HG02678 (cell line): ENCODE data around the gene ADGRL3.

Source experiments
- ATAC-seq: cut with Tn5 transposase; IDR thresholded peaks from one replicate; pipeline ENCODE4 v1.9.1; 2021; ENCODE audit warnings: mild to moderate bottlenecking, moderate library complexity; ENCODE audit not compliant: unreplicated experiment

ADGRL3 gene

GRCh38 chr4:61407642-61408618 lies 207.8 kb downstream of the ADGRL3 start:
- ATAC-seq = no peak

DNA sequence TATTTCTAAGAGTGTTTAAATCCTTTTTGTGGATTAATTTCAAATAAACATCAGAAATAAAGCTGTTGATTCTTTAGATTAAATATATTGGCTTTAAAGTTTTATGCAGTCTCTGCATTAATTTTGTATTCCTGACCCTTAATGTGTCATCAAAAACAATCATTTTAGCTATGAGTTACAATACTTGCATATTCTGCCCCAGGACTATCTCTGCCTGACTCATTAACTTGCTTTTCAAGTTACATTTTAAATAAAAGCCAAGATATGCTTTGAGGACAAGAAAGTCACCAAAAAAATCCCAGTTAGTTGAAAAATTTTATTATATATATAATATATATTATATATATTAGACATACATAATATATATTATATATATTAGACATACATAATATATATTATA lies 208.7 kb downstream of the ADGRL3 start:
- ATAC-seq = no peak

DNA sequence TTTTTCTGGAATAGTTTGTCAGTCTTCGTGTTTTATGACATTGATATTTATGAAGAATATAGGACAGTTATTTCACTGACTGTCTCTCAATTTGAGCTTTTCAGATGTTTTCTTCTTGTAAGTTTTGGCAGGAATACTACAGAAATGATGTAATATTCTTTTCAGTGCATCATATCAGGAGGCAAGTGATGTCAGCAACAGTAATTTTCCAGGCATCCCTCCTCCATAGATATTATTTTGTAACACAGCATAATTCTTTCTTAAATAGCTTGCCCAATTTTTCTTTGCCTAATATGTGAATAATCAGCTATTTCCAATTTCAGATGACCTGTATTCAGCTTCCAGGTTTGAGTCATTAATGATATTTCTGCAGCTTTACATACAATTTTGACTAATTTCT lies 211.1 kb downstream of the ADGRL3 start:
- ATAC-seq = no peak

DNA sequence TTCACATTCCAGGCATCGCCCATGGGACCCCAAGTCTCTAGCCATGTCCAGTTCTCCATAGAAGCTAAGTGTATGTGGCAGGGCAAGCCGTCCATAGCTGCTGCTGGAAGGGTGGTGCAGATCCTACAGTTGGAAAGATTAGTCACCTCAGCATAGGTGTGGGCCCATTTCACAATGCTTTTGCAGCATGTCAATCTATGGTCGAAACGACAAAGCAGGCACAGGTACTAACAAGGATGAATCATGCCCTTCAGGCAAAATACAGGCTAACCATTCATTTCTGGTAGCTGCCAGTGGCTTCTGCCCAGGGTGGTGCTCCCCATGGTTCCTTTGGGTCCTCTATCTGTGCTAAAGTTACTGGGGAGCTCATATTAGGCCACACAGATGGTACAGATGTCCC lies 225.2 kb downstream of the ADGRL3 start:
- no peak for ATAC-seq

DNA sequence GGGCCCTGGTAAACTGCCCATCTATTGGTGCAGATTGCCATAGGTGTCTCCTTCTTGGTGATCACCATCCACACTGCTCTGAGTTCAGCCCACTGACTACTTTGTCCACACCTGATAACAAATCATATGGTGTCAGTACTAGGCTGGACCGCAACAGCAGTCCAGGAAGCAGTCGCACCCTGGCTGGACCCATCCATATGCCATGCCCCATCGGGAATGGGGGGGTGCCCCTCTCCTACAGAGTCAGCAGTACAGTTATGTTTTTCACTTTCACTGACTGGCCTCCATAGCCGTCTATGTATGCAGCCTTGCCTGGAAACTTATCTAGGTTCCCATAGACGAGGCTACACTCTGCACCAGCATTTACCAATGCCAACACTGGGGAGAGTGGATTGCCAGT lies 226.1 kb downstream of the ADGRL3 start:
- no peak for ATAC-seq

DNA sequence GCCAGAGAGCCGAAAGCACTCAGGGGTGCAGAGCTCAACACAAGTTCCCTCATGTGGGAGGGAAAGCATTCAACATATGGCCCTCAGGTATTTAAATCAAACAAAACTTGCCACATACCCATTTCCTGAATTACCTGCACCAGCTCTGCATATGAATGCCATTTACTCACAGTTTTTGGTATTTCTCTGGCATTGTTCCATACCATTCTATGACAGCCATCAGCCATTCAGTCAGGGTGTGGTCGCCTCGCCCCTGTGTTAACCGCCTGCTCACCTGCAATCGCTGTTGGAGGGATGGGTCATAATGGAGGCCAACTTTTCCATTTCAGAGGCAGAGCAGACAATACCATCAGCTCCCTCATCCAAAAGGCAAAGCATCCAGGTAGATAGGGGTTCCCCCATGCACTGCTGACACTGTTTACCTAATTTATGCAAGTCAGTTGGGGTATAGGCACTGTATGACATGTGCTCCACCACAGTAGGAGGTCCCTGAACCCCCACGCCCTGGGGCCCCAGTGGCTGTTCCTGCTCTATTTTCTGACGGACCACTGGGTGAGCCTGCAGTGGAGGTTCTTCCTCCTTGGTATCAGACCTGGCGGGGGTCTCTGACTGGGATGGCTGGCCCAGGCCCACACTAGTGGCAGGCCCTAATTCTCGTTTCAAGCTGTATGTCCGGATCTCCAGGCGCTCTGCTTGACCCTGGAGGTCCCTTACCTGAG lies 227.1 kb downstream of the ADGRL3 start:
- ATAC-seq = no peak

DNA sequence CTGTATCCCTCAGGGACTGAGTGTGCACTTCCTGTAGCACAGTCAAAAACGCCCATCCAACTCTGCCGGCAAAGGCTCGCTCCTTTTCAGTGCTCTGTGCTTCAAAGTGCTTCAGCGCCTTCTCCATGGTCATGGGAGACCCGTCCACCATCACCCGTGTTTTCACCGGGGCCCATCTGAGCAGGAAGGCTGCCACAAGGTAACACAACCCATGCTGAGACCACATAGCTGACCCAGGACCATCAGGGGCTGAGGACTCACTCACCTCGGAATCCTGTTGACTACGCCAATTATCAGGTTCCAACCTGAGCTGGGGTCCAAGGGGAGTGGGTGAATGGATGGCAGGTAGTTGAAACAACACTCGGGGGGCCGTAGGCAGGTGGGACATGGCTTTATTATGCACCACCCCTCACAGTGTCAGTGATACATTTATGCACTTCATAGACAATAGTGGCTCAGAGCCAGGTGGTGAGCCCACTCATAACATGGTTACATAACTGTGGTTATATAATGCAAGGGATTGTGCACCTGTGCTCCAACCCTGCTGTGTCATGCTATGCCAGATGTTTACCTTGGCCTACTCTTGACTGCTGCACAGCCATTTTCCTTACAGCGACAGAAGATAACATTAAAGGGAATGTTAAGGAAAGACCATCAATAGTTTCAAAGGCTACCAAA lies 227.8 kb downstream of the ADGRL3 start:
- no peak for ATAC-seq

- ATAC-seq = no peak
Observed at GRCh38 chr4:61428950-61429349, 228.8 kb downstream of the ADGRL3 start.

GRCh38 chr4:61431131-61431530 lies 231.0 kb downstream of the ADGRL3 start:
- ATAC-seq = no peak

GRCh38 chr4:61437923-61438322 lies 237.8 kb downstream of the ADGRL3 start:
- ATAC-seq = no peak

- no peak for ATAC-seq
Observed at GRCh38 chr4:61440321-61440720, 240.2 kb downstream of the ADGRL3 start.

GRCh38 chr4:61442936-61443335 lies 242.8 kb downstream of the ADGRL3 start:
- no peak for ATAC-seq

DNA sequence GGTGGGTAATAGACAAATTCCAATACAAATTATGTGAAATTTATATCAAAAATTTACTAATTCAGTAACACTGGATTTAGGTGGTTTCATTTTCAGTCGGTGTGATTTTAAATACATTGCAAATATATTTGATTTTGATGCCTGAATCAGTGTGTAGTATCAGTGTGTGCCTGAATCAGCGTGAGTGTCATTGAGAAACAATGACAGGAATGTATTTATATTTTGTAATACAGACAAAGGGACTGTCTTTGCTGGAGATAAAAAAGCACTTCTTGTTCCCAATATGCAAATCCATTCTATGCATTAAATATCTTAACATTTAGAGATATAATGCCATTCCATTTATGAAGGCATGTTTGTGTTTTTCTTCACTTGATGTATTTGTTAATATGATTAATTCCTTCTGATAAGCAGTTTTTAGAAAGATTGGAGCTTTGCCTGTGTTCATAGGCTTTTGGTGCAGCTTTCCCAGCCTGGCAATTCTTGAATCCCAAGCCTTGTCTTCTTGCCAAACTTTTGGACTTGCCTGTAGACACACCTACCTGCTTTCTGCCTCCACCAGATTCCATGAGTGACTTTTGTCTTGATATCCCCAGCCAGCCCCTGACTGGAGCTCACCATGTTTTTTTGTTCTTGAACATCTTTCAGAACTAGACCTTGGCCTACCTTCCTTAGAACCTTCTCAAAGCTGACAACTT lies 243.8 kb downstream of the ADGRL3 start:
- no peak for ATAC-seq

DNA sequence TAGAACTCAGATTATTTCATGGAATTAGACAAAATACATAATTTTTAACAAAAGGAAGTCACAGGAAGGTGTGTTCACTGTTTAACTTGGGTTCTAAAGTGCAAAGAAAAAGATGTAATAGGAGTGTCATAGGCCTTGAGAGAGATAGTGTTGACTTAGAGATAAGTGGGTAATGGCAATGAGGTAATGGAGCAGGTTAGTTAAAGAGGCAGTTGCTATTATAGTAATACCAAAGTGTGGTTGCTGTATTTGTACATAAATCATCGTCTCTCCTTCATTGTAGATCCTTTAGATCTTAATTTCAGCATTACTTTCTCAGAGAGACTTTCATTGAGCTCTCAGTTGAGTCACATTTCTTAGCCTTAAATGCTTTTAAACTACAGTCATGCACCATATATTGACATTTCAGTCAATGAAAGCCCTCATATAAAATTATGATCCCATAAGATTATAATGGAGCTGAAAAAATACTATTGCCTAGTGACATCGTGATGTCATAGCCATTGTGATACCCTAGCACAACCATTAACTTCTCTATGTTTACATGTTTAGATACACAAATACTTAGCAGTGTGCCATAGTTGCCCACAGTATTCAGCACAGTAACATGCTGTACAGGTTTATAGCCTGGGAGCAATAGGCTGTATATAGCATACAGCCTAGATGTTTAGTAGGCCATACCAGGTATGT lies 245.4 kb downstream of the ADGRL3 start:
- ATAC-seq = no peak

DNA sequence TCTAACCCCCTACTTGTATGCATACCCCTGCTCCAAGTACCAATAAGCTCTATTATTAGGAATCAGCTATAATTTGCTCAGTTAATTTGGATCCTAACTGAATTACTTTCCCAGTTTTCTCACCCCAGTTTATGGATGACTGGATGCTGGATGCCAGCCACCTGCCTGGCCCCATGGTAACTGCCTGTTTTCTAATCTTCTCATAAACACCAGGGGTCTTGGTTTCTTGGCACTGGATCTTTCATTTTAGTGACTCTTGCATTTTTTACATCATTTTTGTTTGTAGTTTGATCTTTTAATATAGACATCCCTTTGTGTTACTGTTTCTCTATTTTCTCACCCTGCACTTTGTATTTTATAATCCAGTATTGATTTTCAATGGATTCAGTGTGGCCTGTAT lies 246.8 kb downstream of the ADGRL3 start:
- ATAC-seq = no peak

DNA sequence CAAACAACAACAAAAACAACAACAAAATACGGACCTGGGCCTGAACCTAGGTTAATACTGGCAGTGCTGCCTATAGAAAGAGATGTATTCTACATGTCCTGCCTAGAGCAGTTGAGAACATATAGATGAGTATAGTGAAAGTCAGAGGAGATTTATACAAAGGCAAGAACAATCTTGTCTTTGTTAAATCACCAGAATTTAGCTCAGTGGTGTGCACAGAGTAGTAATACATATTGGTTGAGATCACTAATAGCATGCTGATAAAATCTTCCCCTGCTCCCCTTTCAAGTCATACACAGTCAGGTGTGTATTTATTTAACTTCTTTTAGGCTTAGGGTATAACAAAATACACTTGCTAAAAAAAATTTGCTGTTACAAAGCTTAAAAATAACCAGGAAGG lies 247.8 kb downstream of the ADGRL3 start:
- no peak for ATAC-seq

DNA sequence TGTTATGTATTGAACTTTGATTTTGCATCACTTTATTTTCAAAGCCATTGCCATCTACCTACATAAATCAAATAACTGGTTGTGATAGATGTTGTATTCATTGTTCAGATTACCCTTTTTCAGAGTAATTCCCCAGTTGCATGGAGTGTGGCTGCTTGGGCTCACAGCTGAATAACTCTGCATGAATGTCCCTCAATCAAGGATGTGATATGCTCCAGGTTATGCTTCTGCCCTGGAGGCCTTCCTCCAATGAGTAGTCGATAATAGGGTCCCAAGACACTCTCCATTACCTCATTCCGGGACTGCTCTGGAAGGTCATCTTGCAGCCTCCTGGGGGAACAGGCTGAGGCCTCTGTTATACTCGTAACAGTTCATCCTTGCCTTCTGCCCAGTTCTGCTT lies 251.8 kb downstream of the ADGRL3 start:
- ATAC-seq = no peak

DNA sequence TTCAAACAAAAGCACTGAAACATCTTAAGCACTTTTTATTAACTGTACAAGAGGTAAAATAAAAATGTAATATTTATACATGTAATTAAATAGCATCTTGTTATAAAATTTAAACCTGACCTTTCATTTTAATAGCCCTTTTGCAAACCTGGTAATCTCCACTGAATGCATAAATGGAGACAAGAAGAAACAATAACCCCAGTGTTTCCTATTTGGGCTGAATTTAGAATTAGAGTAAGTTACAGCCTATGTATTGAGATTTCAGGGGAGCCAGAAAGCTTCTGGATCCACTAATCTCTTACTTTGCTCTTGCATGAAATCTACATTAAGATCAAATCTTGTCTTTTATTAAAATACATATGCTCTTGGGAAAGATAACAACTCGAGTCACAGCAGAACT lies 261.8 kb downstream of the ADGRL3 start:
- no peak for ATAC-seq

GRCh38 chr4:61462451-61463326 lies 262.6 kb downstream of the ADGRL3 start:
- ATAC-seq = no peak
